Coronary artery (tissue), 2 donors: ENCODE measurements around the gene RAET1G.

Experiments used
- DNase-seq: peaks from one replicate; pipeline ENCODE4 v3.0.0-alpha.2; 2017; ENCODE audit warnings: low spot score
- H3K27ac ChIP-seq, 2 donors: fragments of 200-600 bp; sonication (generic); one replicate each; pipeline ENCODE4 v1.5.1; 2016 to 2019
- H3K4me3 ChIP-seq: fragments of 200-600 bp; sonication (generic); 2 replicates; pipeline ENCODE4 v1.5.1; 2016; ENCODE audit warnings: mild to moderate bottlenecking, moderate library complexity
- CTCF ChIP-seq: fragments of 200-600 bp; sonication (generic); IDR thresholded peaks from one replicate; pipeline ENCODE4 v1.5.1; 2019; ENCODE audit warnings: antibody characterized with exemption

The RAET1G gene

GRCh38 chr6:149899486-149899885 is 23.4 kb downstream of the RAET1G start:
- no peak overlapping the region for H3K4me3 ChIP-seq
- no peak for TF ChIP-seq CTCF
- H3K27ac ChIP-seq: no peak overlapping the region
- DNase-seq: no peak

- TF ChIP-seq CTCF: no peak
- Histone ChIP-seq H3K4me3 (no peak overlapping the region), H3K27ac (no peak overlapping the region)
- no peak for DNase-seq
Measured at GRCh38 chr6:149898966-149899365, 24.0 kb downstream of the RAET1G start.

GRCh38 chr6:149897855-149898744 is 24.8 kb downstream of the RAET1G start, which contains the start of gene RAET1E:
TSS of gene RAET1E (minus strand) at chr6:149898113. CDS start at chr6:149890901, 7,212 bp downstream.
- peak within 1 kb of the TSS; percentile 77 to 87 for H3K27ac ChIP-seq
- no peak for DNase-seq
- TF ChIP-seq CTCF: no peak
- peak within 1 kb of the TSS; percentile 65 for H3K4me3 ChIP-seq

GRCh38 chr6:149897015-149897697 is 25.8 kb downstream of the RAET1G start:
- Histone ChIP-seq H3K27ac (peak overlapping the region; percentile 77 to 87), H3K4me3 (peak overlapping the region; percentile 65)
- TF ChIP-seq CTCF: no peak
- DNase-seq: peak; percentile 94

- TF ChIP-seq CTCF: no peak
- Histone ChIP-seq H3K4me3 (peak overlapping the region; percentile 65), H3K27ac (peak overlapping the region; percentile 77 to 87)
- DNase-seq: no peak
Measured at GRCh38 chr6:149896491-149896890, 26.4 kb downstream of the RAET1G start.

- Histone ChIP-seq H3K4me3 (no peak overlapping the region), H3K27ac (peak overlapping the region in 1 of 2 donors; percentile 87)
- no peak for DNase-seq
- TF ChIP-seq CTCF: no peak
Measured at GRCh38 chr6:149895833-149896271, 27.1 kb downstream of the RAET1G start.
